H1 (cell line): ENCODE results near the gene NT5DC3. TPM values are rescaled to one million over a fixed set of nuclear protein-coding genes. Genes with fewer than 3 reads are reported as not detected.

Source experiments
- CTCF ChIA-PET: fragments of 300-600 bp; sonication (Branson Sonifier 250); formaldehyde crosslinking; loops from one replicate; lab custom pipeline; 2021; ENCODE audit not compliant: partially characterized antibody; lab: Charles Lee
- POLR2A ChIA-PET: fragments of 300-600 bp; sonication (Branson Sonifier 250); formaldehyde crosslinking; loops from one replicate; lab custom pipeline; 2021; ENCODE audit warnings: inconsistent platforms; ENCODE audit not compliant: partially characterized antibody; lab: Charles Lee
- DNase-seq, 2 experiments: peaks; one replicate each; pipeline versions ENCODE4 v3.0.0 to v3.0.0-alpha.2; 2010 to 2022; ENCODE audit warnings: low spot score in 2 of 2, low read depth in 1 of 2, mixed read lengths in 1 of 2
- FAIRE-seq: peaks from 2 replicates; lab custom pipeline; 2011; peaks lifted over from hg19 to GRCh38; lab: Jason Lieb, UNC
- H2AFZ ChIP-seq: 2 replicates; pipeline ENCODE4 v1.8.1; 2012; ENCODE audit warnings: low read length, inconsistent platforms
- H2AK5ac ChIP-seq: 2 replicates; pipeline ENCODE4 v1.6.1; 2013; ENCODE audit warnings: low read depth, low read length
- H2BK120ac ChIP-seq: replicated peaks from 2 replicates; pipeline ENCODE3; 2013; ENCODE audit warnings: low read depth, low read length, inconsistent platforms
- H2BK12ac ChIP-seq: 2 replicates; pipeline ENCODE4 v1.6.1; 2013; ENCODE audit warnings: low read depth, low read length
- H2BK15ac ChIP-seq: 2 replicates; pipeline ENCODE4 v1.6.1; 2013; ENCODE audit warnings: low read length
- H2BK20ac ChIP-seq: 2 replicates; pipeline ENCODE4 v1.6.1; 2013; ENCODE audit warnings: low read length
- H2BK5ac ChIP-seq: 2 replicates; pipeline ENCODE4 v1.6.1; 2013; ENCODE audit warnings: low read depth, low read length
- H3K14ac ChIP-seq: 2 replicates; pipeline ENCODE4 v1.6.1; 2013; ENCODE audit warnings: inconsistent platforms; ENCODE audit not compliant: insufficient read length
- H3K18ac ChIP-seq: 2 replicates; pipeline ENCODE4 v1.6.1; 2013; ENCODE audit warnings: low read length; ENCODE audit errors: extremely low read depth
- H3K23ac ChIP-seq: 2 replicates; pipeline ENCODE4 v1.6.1; 2013; ENCODE audit warnings: inconsistent platforms; ENCODE audit not compliant: insufficient read length
- H3K23me2 ChIP-seq: 2 replicates; pipeline ENCODE4 v1.6.1; 2013; ENCODE audit warnings: low read depth, low read length
- H3K27ac ChIP-seq: 2 replicates; pipeline ENCODE4 v1.6.1; 2011; ENCODE audit warnings: low read depth, low read length, inconsistent platforms
- H3K27me3 ChIP-seq, 4 experiments: replicated peaks in 1 of 4; 1 replicate in 1 of 4; 2 replicates in 3 of 4; pipeline versions ENCODE4 v1.6.1 to v1.8.1; 2011 to 2013; ENCODE audit warnings: low read length in 3 of 4, mild to moderate bottlenecking in 3 of 4, inconsistent platforms in 2 of 4, mixed read lengths in 2 of 4, moderate library complexity in 1 of 4; ENCODE audit not compliant: control insufficient read depth in 3 of 4, insufficient read depth in 3 of 4; ENCODE audit errors: extremely low read depth in 1 of 4
- H3K36me3 ChIP-seq, 4 experiments: 2 replicates each; pipeline versions ENCODE4 v1.6.1 to v1.8.1; 2011 to 2013; ENCODE audit warnings: mild to moderate bottlenecking in 4 of 4, low read length in 3 of 4, moderate library complexity in 2 of 4, control low read depth in 1 of 4, inconsistent platforms in 1 of 4; ENCODE audit not compliant: insufficient read depth in 4 of 4, control insufficient read depth in 2 of 4
- H3K4ac ChIP-seq: replicated peaks from 2 replicates; pipeline ENCODE3; 2013; ENCODE audit warnings: low read length, low read depth, mixed read lengths, inconsistent platforms; ENCODE audit not compliant: insufficient read length
- H3K4me1 ChIP-seq, 4 experiments: replicated peaks in 1 of 4; 1 replicate in 1 of 4; 2 replicates in 3 of 4; pipeline versions ENCODE4 v1.6.1 to v1.8.1; 2011 to 2013; ENCODE audit warnings: low read length in 3 of 4, inconsistent platforms in 2 of 4, mixed read lengths in 1 of 4; ENCODE audit not compliant: insufficient read depth in 4 of 4, control insufficient read depth in 3 of 4
- H3K4me2 ChIP-seq, 2 experiments: 2 replicates each; pipeline versions ENCODE4 v1.6.1 to v1.8.1; 2011 to 2013; ENCODE audit warnings: low read depth in 2 of 2, low read length in 2 of 2, control low read depth in 1 of 2, inconsistent platforms in 1 of 2, mild to moderate bottlenecking in 1 of 2; ENCODE audit not compliant: insufficient read depth in 1 of 2
- H3K4me3 ChIP-seq, 4 experiments: fragments of 200-600, 300-600 bp in 1 of 4; sonication (generic), shearing (Covaris generic), sonication (Bioruptor Twin) in 1 of 4; 2 replicates each; pipeline versions ENCODE4 v1.5.1 to v1.8.1; 2011 to 2016; ENCODE audit warnings: low read length in 4 of 4, low read depth in 3 of 4, control low read depth in 2 of 4, inconsistent platforms in 2 of 4, mild to moderate bottlenecking in 2 of 4, mixed read lengths in 1 of 4, moderate library complexity in 1 of 4; ENCODE audit not compliant: insufficient read depth in 2 of 4; ENCODE audit errors: extremely low read depth in 1 of 4
- H3K56ac ChIP-seq: replicated peaks from 2 replicates; pipeline ENCODE3; 2013; ENCODE audit warnings: low read depth, mild to moderate bottlenecking, mixed read lengths, low read length, inconsistent platforms; ENCODE audit not compliant: insufficient read length
- H3K79me1 ChIP-seq: 2 replicates; pipeline ENCODE4 v1.6.1; 2013; ENCODE audit warnings: low read depth, low read length, control low read depth
- H3K79me2 ChIP-seq, 2 experiments: 2 replicates each; pipeline versions ENCODE4 v1.6.1 to v1.8.1; 2012 to 2013; ENCODE audit warnings: low read length in 2 of 2, mild to moderate bottlenecking in 2 of 2, inconsistent platforms in 1 of 2; ENCODE audit not compliant: insufficient read depth in 2 of 2, control insufficient read depth in 1 of 2
- H3K9ac ChIP-seq, 4 experiments: replicated peaks in 1 of 4; 1 replicate in 1 of 4; 2 replicates in 3 of 4; pipeline versions ENCODE4 v1.6.1 to v1.8.1; 2011 to 2013; ENCODE audit warnings: low read depth in 3 of 4, low read length in 3 of 4, control low read depth in 2 of 4, mild to moderate bottlenecking in 2 of 4, moderate library complexity in 2 of 4, inconsistent platforms in 1 of 4; ENCODE audit errors: extremely low read depth in 1 of 4
- H3K9me3 ChIP-seq, 2 experiments: 2 replicates each; pipeline versions ENCODE4 v1.6.1 to v1.8.1; 2012 to 2013; ENCODE audit warnings: mild to moderate bottlenecking in 2 of 2, moderate library complexity in 2 of 2, control low read depth in 1 of 2, inconsistent platforms in 1 of 2, low read depth in 1 of 2, low read length in 1 of 2, mixed read lengths in 1 of 2; ENCODE audit not compliant: insufficient read depth in 2 of 2
- H4K20me1 ChIP-seq, 2 experiments: replicated peaks in 1 of 2; 2 replicates each; pipeline versions ENCODE3 to v1.8.1; 2011 to 2013; ENCODE audit warnings: inconsistent platforms in 2 of 2, low read length in 2 of 2, mild to moderate bottlenecking in 1 of 2; ENCODE audit not compliant: insufficient read depth in 2 of 2, control insufficient read depth in 1 of 2
- H4K5ac ChIP-seq: 2 replicates; pipeline ENCODE4 v1.6.1; 2013; ENCODE audit warnings: low read length, low read depth, mixed read lengths, inconsistent platforms; ENCODE audit not compliant: insufficient read length
- H4K8ac ChIP-seq: 2 replicates; pipeline ENCODE4 v1.8.0; 2013; ENCODE audit warnings: mild to moderate bottlenecking, moderate library complexity, low read length, inconsistent platforms; ENCODE audit not compliant: insufficient read depth; ENCODE audit errors: extremely low read depth
- H4K91ac ChIP-seq: replicated peaks from 2 replicates; pipeline ENCODE3; 2013; ENCODE audit warnings: low read length, mixed read lengths, inconsistent platforms; ENCODE audit not compliant: insufficient read length
- ASH2L ChIP-seq: fragments of 200-600, 300-600 bp; sonication (generic); IDR thresholded peaks from one replicate; pipeline ENCODE4 v1.7.1; 2017; ENCODE audit warnings: low read length
- ATF3 ChIP-seq: IDR thresholded peaks from 2 replicates; pipeline ENCODE4 v1.6.1; 2011; ENCODE audit warnings: low read depth, mild to moderate bottlenecking, low read length; ENCODE audit not compliant: insufficient read depth
- CEBPB ChIP-seq: IDR thresholded peaks from 2 replicates; pipeline ENCODE4 v1.6.1; 2012; ENCODE audit warnings: low read depth, low read length
- CTBP2 ChIP-seq: IDR thresholded peaks from 2 replicates; pipeline ENCODE4 v1.7.0; 2011; ENCODE audit warnings: borderline replicate concordance, mild to moderate bottlenecking, moderate library complexity, mixed read lengths, low read length; ENCODE audit not compliant: insufficient read depth, insufficient read length
- EZH2 ChIP-seq: fragments of 200-600 bp; sonication (generic); IDR thresholded peaks from 2 replicates; pipeline ENCODE4 v1.7.1; 2012; ENCODE audit warnings: low read depth, mild to moderate bottlenecking, moderate library complexity, low read length, inconsistent platforms; ENCODE audit not compliant: severe bottlenecking
- KDM5A ChIP-seq: fragments of 200-600 bp; IDR thresholded peaks from 2 replicates; pipeline ENCODE4 v1.7.1; 2012; ENCODE audit warnings: mild to moderate bottlenecking, low read length, inconsistent platforms, mixed read lengths
- MAFK ChIP-seq: IDR thresholded peaks from 2 replicates; pipeline ENCODE4 v1.6.1; 2012; ENCODE audit warnings: low read depth, mild to moderate bottlenecking, improper control_type of control experiment, low read length
- POU5F1 ChIP-seq: IDR thresholded peaks from 2 replicates; pipeline ENCODE4 v1.6.1; 2011; ENCODE audit warnings: low read depth, mild to moderate bottlenecking, low read length, moderate library complexity
- SAP30 ChIP-seq: fragments of 300-600 bp; sonication (generic); IDR thresholded peaks from 2 replicates; pipeline ENCODE4 v1.7.1; 2012; ENCODE audit warnings: low read length, moderate library complexity, mild to moderate bottlenecking, inconsistent platforms; ENCODE audit not compliant: insufficient read depth, insufficient replicate concordance
- SIRT6 ChIP-seq: IDR thresholded peaks from one replicate; pipeline ENCODE4 v1.7.1; 2012; ENCODE audit warnings: low read length, inconsistent platforms
- SRF ChIP-seq: IDR thresholded peaks from 2 replicates; pipeline ENCODE4 v1.6.1; 2011; ENCODE audit warnings: mild to moderate bottlenecking, low read depth, low read length, moderate library complexity
- USF2 ChIP-seq: IDR thresholded peaks from 2 replicates; pipeline ENCODE4 v1.6.1; 2011; ENCODE audit warnings: low read length, improper control_type of control experiment
- ZNF274 ChIP-seq: IDR thresholded peaks from 2 replicates; pipeline ENCODE4 v1.7.0; 2012; ENCODE audit warnings: low read length, borderline replicate concordance; ENCODE audit errors: extremely low read depth
- WGBS, 2 experiments: shearing (Covaris generic) in 1 of 2; methylation state at CpG; one replicate each; pipeline versions ENCODE4 v1.1.6 to v1.1.7; 2013 to 2015; ENCODE audit warnings: low lambda C conversion rate in 2 of 2, mixed read lengths in 2 of 2, inconsistent platforms in 1 of 2, low coverage in 1 of 2, missing lambda C conversion rate in 1 of 2; ENCODE audit not compliant: insufficient replicate concordance in 2 of 2, insufficient coverage in 1 of 2, insufficient read length in 1 of 2; ENCODE audit errors: extremely low coverage in 1 of 2, missing lambda C conversion rate in 1 of 2; 5-methylcytosine and 5-hydroxymethylcytosine counted together
- polyA plus RNA-seq, 7 experiments: library from polyadenylated mRNA; depleted of rRNA in 3 of 7; stranded (reverse) in 5 of 7; unstranded in 2 of 7; fragments of >200 nt in 5 of 7; fragments of 200-250 nt in 2 of 7; gene quantifications; 1 replicate in 5 of 7; 2 replicates in 1 of 7; 4 replicates in 1 of 7; pipeline versions ENCODE4 v1.2.1 to v1.2.3, GENCODE V29; 2011 to 2013; ENCODE audit warnings: missing spikeins in 2 of 7, mixed read lengths in 2 of 7
- total RNA-seq: library from RNA; stranded (reverse); fragmentation: NEBNext Ultra II Directional; extraction: Animal tissue kit (Norgen Biotek cat#: 25700); gene quantifications from 2 replicates; pipeline ENCODE4 v1.2.1, GENCODE V29; 2021

NT5DC3 gene
- total and polyA plus RNA-seq, 2 of the 8 experiments (the other 6 are each of a cell fraction or from before 2014, with no cell fraction given): 5.4 to 14.8 TPM

- H4K5ac ChIP-seq: no peak overlapping the region
- H3K27me3 ChIP-seq: no peaks in the 10 kb centered on the region
- no peak overlapping the region for H3K23ac ChIP-seq
- no peak overlapping the region for H4K91ac ChIP-seq
- CTCF ChIA-PET: interaction anchor here (1.0 to 4.0 kb wide), 5 partner anchors 8 to 90 kb away, joined by 3 to 26 read pairs (median 6); no protein-coding TSS in a partner anchor
- H2AFZ ChIP-seq: no peak overlapping the region
- no peak overlapping the region; the same call in 1 of the 2 replicates for H2BK5ac ChIP-seq
- H3K79me1 ChIP-seq: no peaks in the 10 kb centered on the region
- H3K23me2 ChIP-seq: no peaks in the 10 kb centered on the region
- H3K9me3 ChIP-seq: no peaks in the 10 kb centered on the region
- H3K4me3 ChIP-seq: no peak overlapping the region
- peaks cover 0 to 4% of the 10 kb centered on the region in 2 experiments for H4K20me1 ChIP-seq
- POLR2A ChIA-PET: no interaction called here
- H3K56ac ChIP-seq: no peak overlapping the region
- H3K18ac ChIP-seq: no peak overlapping the region
- H2BK20ac ChIP-seq: no peak overlapping the region
- H3K9ac ChIP-seq: no peak overlapping the region
- 92% methylated on average over 3 of the region's 3 CpGs; no CpG with 5 or more reads in 1 of the 2 experiments for WGBS, 2 experiments
- H4K8ac ChIP-seq: no peak overlapping the region
- H2BK12ac ChIP-seq: no peak overlapping the region
- DNase-seq (no peak), FAIRE-seq (no peak)
- H3K36me3 ChIP-seq: peaks cover 10 to 30% (median 22%) of the 10 kb centered on the region in 4 experiments; a peak in 7 of 8 replicates
- no peaks in the 10 kb centered on the region for H3K79me2 ChIP-seq
- no peak overlapping the region for H2BK15ac ChIP-seq
- no peak overlapping the region for H3K14ac ChIP-seq
- no peak overlapping the region for H2BK120ac ChIP-seq
- no peak overlapping the region for H3K4me2 ChIP-seq
- H3K27ac ChIP-seq: no peak overlapping the region
- H3K4ac ChIP-seq: no peak overlapping the region
- H3K4me1 ChIP-seq: 0 out of 7 replicates have a peak, but pooled peaks cover 0 to 1% (median 0%) of the 10 kb centered on the region in 4 experiments
- H2AK5ac ChIP-seq: no peak overlapping the region
- no peak for TF ChIP-seq ASH2L
- TF ChIP-seq CEBPB: no peak
- no peak for TF ChIP-seq CTBP2
- no peak for TF ChIP-seq POU5F1
- TF ChIP-seq USF2: no peak
- TF ChIP-seq SIRT6: no peak
- no peak for TF ChIP-seq ZNF274
- TF ChIP-seq KDM5A: no peak
- no peak for TF ChIP-seq SRF
- no peak for TF ChIP-seq MAFK
- no peak for TF ChIP-seq SAP30
- TF ChIP-seq EZH2: no peak
- no peak for TF ChIP-seq ATF3
These were observed 60.0 kb downstream of the NT5DC3 start for GRCh38 chr12:103780992-103781391.
